IPS-11a (cell line): ENCODE results near the gene DAPK1.

ENCODE experiments used
- H3K4me3 ChIP-seq: one replicate; pipeline ENCODE4 v1.5.1; 2013; ENCODE audit warnings: low read depth, low read length, control low read depth

DAPK1 gene

DNA sequence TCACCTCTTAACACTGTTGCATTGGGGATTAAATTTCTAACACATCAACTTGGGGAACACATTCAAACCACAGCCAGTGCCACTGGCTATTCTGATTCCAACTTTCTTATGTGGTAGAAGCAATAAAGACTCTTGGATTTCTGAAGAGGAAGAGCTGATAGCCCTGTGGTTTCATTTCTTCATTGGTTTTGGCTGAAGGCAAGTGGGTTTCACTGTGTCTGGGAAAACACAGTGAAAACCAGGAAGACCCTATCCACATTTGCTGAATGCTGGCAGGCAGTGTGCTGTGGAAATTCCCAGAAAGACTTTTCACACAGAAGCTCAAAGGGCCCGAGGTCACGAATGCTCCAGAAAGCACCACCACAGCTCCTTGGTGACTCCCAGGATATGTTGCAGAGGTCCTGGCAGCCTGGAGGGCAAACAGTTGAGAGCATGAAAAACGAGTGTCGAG, 67.1 kb downstream of the DAPK1 start:
- no peak overlapping the region for H3K4me3 ChIP-seq

- no peak overlapping the region for H3K4me3 ChIP-seq
Observed at GRCh38 chr9:87567001-87567400, 69.3 kb downstream of the DAPK1 start.

- H3K4me3 ChIP-seq, result no peak overlapping the region
Observed at GRCh38 chr9:87567571-87567970, 69.9 kb downstream of the DAPK1 start.

GRCh38 chr9:87567983-87568382, 70.3 kb downstream of the DAPK1 start:
- H3K4me3 ChIP-seq, result no peak overlapping the region

- H3K4me3 ChIP-seq, result no peak overlapping the region
Observed at GRCh38 chr9:87568401-87568800, 70.7 kb downstream of the DAPK1 start.

GRCh38 chr9:87569008-87569509, 71.4 kb downstream of the DAPK1 start:
- no peak overlapping the region for H3K4me3 ChIP-seq

GRCh38 chr9:87569518-87569917, 71.9 kb downstream of the DAPK1 start:
- H3K4me3 ChIP-seq, result no peak overlapping the region

DNA sequence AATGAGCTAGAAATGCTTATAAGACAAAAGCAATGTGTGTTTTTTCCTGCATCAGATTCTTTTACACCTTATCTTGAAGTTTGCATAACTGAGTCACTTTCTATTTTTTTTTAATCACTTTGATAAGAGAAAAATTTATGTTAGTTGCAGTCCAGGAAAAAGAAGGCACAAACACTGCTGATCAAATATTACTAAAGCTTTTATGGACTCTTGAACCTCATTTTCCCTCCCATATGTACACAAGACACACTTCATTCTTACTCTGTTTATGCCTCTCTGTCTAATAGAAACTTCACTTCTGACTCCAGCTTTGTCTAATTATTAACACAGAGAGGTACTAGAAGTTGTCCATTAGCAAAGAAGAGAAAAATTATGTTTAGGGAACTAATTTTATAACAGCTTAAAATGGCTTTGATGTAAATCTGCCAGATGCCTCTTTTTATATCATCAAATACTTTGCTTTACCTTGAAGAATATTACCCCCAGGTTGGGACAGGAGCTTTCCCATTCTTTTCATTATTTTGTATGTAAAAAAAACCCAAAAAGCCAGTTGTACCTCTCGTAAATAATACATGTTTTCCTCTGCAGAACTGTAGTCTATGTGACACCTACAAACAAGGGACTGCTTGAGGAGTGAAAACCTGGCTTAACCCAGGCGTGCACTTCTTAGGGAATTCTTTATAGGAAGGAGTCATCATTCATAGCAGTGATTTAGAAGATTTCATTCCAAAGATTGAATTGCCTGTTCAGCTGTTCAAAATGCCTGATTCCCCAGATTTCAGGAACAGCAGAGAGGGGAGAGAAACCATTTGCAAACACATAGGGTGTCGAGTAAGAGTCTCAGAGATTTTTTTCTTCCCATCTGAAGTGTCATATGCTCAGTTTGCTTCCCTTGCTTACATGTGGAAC, 72.6 kb downstream of the DAPK1 start:
- no peak overlapping the region for H3K4me3 ChIP-seq

GRCh38 chr9:87572719-87573118, 75.1 kb downstream of the DAPK1 start:
- H3K4me3 ChIP-seq, result no peak overlapping the region

GRCh38 chr9:87573841-87574342, 76.2 kb downstream of the DAPK1 start:
- H3K4me3 ChIP-seq, result no peak overlapping the region

DNA sequence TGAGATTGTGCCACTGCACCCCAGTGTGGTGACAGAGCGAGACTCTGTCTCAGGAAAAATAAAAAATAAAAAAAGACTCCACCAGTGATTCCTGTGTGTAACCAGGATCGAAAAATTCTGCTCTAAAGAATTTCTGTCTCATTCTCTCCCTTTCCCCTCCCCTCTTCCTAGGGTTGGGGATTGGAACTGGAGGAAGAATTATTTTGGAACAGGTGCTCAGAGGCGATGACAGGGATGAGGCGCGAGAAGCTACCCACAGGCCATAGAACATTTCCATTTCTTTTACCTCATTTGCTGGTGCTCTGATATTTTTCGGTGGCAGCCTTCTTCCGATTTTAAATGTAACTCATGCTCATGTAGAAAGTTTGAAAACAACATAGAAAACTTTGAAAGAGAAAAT, 80.1 kb downstream of the DAPK1 start:
- H3K4me3 ChIP-seq, result no peak overlapping the region

DNA sequence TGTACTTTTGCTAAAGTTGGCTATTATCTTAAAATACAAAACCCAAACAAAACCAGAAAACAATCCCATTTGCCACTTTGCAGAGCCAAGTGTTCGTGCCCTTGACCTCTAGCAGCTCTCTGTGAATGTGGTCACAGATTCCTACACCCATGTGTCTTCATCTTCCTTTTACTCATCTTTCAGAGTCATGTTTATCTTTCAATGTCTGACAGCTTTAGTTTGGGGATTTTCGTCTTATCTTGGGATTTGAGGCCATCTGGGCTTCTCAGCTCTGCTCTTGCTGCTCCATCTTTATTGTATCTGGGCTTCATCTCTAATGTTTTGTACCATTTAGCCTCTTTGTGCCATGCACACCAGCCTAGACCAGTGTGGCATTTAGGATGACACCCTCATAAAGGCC, 81.0 kb downstream of the DAPK1 start:
- no peak overlapping the region for H3K4me3 ChIP-seq

- H3K4me3 ChIP-seq, result no peak overlapping the region
Observed at GRCh38 chr9:87579781-87580541, 82.3 kb downstream of the DAPK1 start.

DNA sequence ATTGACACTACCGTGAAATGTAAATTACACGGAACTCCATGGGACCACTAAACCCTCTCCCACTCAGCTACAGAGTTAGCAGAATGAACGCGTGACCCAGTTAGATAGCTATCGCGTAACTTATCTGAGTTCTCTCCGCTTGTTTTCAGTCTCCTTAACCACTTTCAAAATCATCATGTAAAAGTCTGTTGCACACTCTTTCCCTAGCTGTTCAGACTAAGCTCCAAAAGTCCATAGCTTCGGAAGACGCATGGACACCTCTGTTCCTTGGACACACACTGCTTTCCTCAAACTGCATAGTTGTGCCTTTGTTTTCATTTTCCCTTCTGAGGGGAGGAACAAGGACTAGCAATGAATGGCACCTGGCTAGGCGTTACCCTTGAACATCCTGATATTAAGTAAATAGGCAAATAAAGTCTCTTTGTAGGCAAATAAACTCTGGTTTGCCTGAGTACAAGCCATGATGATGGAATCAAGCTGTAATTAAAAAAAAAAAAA, 83.3 kb downstream of the DAPK1 start:
- no peak overlapping the region for H3K4me3 ChIP-seq

DNA sequence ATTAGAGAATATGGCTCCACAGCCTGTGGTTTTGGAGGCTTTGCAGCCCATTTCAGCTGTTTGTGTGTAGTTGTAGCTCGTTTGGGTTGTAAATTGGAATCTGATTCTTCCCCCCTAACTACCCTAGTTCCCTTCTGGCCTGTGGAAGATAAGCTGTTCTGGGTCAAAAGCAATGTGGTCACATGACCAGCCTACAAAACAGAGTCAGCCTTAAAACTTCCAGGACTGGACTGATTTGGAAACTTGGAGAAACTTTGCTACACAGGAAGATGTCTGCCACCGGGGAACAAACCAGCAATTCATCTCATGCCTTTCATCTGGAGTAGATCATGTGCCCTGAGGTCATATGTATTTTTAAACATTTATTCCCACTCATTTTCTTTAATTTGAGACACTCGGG, 83.8 kb downstream of the DAPK1 start:
- no peak overlapping the region for H3K4me3 ChIP-seq

GRCh38 chr9:87581949-87582637, 84.4 kb downstream of the DAPK1 start:
- no peak overlapping the region for H3K4me3 ChIP-seq

- no peak overlapping the region for H3K4me3 ChIP-seq
Observed at GRCh38 chr9:87584326-87584725, 86.7 kb downstream of the DAPK1 start.

DNA sequence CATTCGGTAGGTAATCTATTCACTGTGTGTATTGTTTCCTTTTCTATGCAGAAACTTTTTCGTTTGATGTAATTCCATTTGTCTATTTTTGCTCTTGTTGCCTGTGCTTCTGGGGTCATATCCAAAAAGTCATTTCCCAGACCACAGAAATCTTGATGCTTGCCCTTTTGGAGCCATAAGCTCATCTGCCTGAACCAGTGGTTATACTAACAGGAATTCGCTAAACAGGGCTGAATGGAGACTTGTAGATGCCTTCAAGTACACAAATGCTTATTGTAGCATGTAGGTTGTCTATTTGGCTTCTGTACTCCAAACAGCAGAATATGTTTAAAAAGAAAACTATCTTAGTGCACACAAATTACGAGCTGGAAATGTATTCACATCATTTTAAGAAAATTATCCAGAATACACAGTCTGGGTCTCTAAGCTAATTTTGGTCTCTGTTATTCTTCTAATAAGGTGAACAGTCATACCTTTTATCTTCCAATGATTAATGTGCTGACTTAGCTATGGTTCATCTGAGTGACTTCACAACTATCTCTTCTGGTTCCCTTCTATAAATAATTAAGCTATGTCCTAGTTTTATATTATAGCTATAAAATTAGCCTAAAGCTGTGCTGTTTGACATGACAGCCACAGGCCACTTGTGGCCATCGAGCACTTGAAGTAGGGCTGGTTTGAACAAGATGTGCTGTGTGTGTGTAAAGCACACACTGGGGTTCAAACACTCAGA, 87.6 kb downstream of the DAPK1 start:
- no peak overlapping the region for H3K4me3 ChIP-seq

GRCh38 chr9:87586731-87587355, 89.2 kb downstream of the DAPK1 start:
- H3K4me3 ChIP-seq, result no peak overlapping the region

GRCh38 chr9:87587356-87587745, 89.7 kb downstream of the DAPK1 start:
- no peak overlapping the region for H3K4me3 ChIP-seq
